RWPE2 (cell line): ENCODE data around the gene PPP1R37.

Experiments
- ATAC-seq: fragments of 200-7000 bp; cut with Tn5 transposase; 3 replicates; pipeline ENCODE4 v1.9.1; 2021; ENCODE audit warnings: low read depth
- DNase-seq: peaks from one replicate; pipeline ENCODE4 v3.0.0-alpha.2; 2020; ENCODE audit warnings: low spot score
- H3K27ac ChIP-seq: fragments of 450-650 bp; 2 replicates; pipeline ENCODE4 v1.5.1; 2017; ENCODE audit warnings: mild to moderate bottlenecking; ENCODE audit not compliant: poor library complexity, severe bottlenecking
- H3K27me3 ChIP-seq: fragments of 250-450 bp; sonication (Bioruptor Pico); 2 replicates; pipeline ENCODE4 v1.5.1; 2021; ENCODE audit warnings: mild to moderate bottlenecking, moderate library complexity; ENCODE audit not compliant: insufficient read depth, poor library complexity, severe bottlenecking
- H3K36me3 ChIP-seq: fragments of 250-450 bp; sonication (Bioruptor Pico); 2 replicates; pipeline ENCODE4 v1.5.1; 2020; ENCODE audit warnings: low read depth, mild to moderate bottlenecking, moderate library complexity
- H3K4me1 ChIP-seq: fragments of 250-450 bp; sonication (Bioruptor Pico); 2 replicates; pipeline ENCODE4 v1.5.1; 2021; ENCODE audit warnings: mild to moderate bottlenecking, moderate library complexity; ENCODE audit not compliant: insufficient read depth, poor library complexity, severe bottlenecking
- H3K4me3 ChIP-seq: fragments of 250-450 bp; sonication (Bioruptor Pico); 2 replicates; pipeline ENCODE4 v1.5.1; 2021; ENCODE audit warnings: mild to moderate bottlenecking, moderate library complexity; ENCODE audit not compliant: severe bottlenecking
- H3K9me3 ChIP-seq: fragments of 250-450 bp; sonication (Bioruptor Pico); 2 replicates; pipeline ENCODE4 v1.5.1; 2021; ENCODE audit warnings: mild to moderate bottlenecking, moderate library complexity; ENCODE audit not compliant: severe bottlenecking
- CTCF ChIP-seq: fragments of 450-650 bp; IDR thresholded peaks from one replicate; pipeline ENCODE4 v1.5.1; 2017; ENCODE audit warnings: mild to moderate bottlenecking, moderate library complexity; ENCODE audit not compliant: poor library complexity, severe bottlenecking

The PPP1R37 gene

DNA sequence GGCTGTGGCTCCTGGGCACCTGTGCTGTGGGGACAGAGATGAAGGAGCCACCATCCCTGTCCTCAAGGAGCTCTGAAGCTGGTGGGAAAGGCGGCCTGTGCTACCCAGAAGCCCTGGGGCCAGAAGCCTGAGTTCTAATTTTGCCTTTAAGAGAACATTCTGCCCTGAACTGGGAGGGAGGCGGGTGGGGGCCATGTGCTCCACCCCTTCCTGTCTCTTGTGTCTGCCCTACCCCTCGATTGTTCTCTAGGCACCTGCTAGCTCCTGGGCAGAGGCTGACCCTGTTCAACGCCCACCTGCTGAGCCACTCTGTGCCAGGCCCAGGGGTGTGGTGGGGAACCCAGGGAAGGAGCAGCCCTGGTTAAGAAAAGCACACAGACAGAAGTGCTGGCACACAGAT lies 79.2 kb downstream of the PPP1R37 start:
- no peak for TF ChIP-seq CTCF
- no peak for ATAC-seq
- Histone ChIP-seq H3K36me3 (no peaks in the 10 kb centered on the region), H3K4me3 (no peak overlapping the region), H3K4me1 (no peaks in the 10 kb centered on the region), H3K27ac (no peak overlapping the region), H3K9me3 (no peaks in the 10 kb centered on the region), H3K27me3 (no peaks in the 10 kb centered on the region)
- DNase-seq, result no peak

- ATAC-seq, result no peak
- H3K27me3 ChIP-seq, result no peaks in the 10 kb centered on the region
- H3K4me3 ChIP-seq, result no peak overlapping the region
- no peak overlapping the region for H3K27ac ChIP-seq
- no peaks in the 10 kb centered on the region for H3K9me3 ChIP-seq
- DNase-seq, result peak; percentile 52
- TF ChIP-seq CTCF, result no peak
- no peaks in the 10 kb centered on the region for H3K36me3 ChIP-seq
- H3K4me1 ChIP-seq, result peaks cover 3% of the 10 kb centered on the region
Observed at GRCh38 chr19:45172611-45173208, 79.7 kb downstream of the PPP1R37 start.

DNA sequence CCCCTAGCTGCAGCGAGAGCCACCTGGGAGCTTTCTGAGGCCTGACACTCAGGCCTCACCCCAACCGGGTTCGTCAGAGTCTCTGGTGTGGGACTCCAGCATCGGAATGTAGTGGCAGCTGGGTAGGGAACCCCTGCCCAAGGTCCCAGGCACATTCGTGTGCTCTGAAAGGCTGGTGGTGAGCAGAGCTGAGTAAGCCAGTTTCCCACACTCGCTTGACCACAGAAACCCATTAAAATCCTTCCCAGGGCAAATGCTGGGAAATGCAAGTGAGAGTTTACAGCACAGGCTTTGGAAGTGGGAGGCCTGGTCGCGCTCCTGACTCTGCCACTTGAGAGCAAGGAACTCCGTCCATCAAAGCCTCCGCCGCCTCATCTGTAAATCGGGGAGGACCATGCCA lies 80.8 kb downstream of the PPP1R37 start:
- Histone ChIP-seq H3K27me3 (no peaks in the 10 kb centered on the region), H3K4me1 (peaks cover 3% of the 10 kb centered on the region), H3K36me3 (no peaks in the 10 kb centered on the region), H3K27ac (no peak overlapping the region), H3K4me3 (no peak overlapping the region), H3K9me3 (no peaks in the 10 kb centered on the region)
- no peak for TF ChIP-seq CTCF
- ATAC-seq (no peak), DNase-seq (no peak)

GRCh38 chr19:45175515-45176345 lies 82.8 kb downstream of the PPP1R37 start:
- Histone ChIP-seq H3K27ac (peak overlapping the region; percentile 67), H3K4me3 (no peak overlapping the region), H3K27me3 (no peaks in the 10 kb centered on the region), H3K36me3 (no peaks in the 10 kb centered on the region), H3K4me1 (peaks cover 3% of the 10 kb centered on the region), H3K9me3 (no peaks in the 10 kb centered on the region)
- no peak for DNase-seq
- ATAC-seq, result no peak
- no peak for TF ChIP-seq CTCF

DNA sequence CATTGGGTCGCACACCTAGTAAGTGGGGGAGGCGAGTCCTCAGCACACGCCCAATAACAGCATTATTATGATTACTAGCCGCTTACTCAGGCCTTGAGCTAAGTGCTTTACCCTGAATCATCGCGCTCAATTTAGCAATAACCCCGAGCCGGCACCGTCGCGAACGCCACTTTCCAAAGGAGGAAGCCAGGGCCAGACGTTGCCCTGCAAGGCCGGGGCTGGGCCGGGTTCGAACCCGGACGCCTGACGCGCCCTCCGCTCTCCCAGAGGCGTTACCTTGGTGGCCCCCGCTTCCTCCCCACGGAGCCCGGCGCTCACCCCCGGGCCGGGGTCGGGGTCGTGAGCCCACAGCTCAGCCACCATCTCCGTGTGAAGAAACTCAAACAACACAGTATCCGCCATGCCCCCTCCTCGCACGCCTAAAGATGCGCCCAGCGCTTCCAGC lies 84.9 kb downstream of the PPP1R37 start, which contains the start of gene TRAPPC6A:
TSS of gene TRAPPC6A (minus strand) at position 421 of the 445 bp plus-strand sequence. CDS start at position 402, 19 bp downstream.
- peak within 1 kb of the TSS; percentile 61 for H3K4me3 ChIP-seq
- DNase-seq, result no peak
- peaks cover 6% of the 10 kb centered on the region for H3K4me1 ChIP-seq
- peak within 1 kb of the TSS; percentile 67 for H3K27ac ChIP-seq
- peak; percentile 20 for ATAC-seq
- no peaks in the 10 kb centered on the region for H3K36me3 ChIP-seq
- no peak for TF ChIP-seq CTCF
- H3K27me3 ChIP-seq, result no peaks in the 10 kb centered on the region
- H3K9me3 ChIP-seq, result no peaks in the 10 kb centered on the region
